Medulla oblongata (tissue), 1 donor: ENCODE data around the gene UBE2U.

ENCODE experiments used
- DNase-seq: peaks from one replicate; pipeline ENCODE4 v3.0.0-alpha.2; 2015; ENCODE audit errors: extremely low spot score

Gene UBE2U

GRCh38 chr1:64293820-64294219 lies 90.4 kb downstream of the UBE2U start:
- DNase-seq: no peak

DNA sequence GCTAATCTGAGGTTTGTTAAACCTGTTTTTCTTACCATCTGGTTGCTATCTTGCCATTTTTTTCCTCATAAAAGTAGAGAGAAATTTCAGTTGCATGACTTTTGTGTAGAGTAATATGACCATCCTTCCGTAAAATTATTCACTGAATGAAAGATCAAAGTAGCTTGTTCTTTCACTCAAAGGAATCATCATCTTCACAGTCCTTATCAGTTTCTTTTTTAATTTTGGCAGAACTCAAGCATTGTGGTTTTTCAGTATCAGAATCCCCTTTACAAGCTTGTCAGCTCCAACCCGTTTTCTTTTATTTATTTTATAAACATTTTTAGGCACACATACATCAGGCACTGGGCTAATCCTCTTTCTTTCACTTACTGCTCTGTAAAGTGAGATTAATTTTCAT lies 91.7 kb downstream of the UBE2U start:
- DNase-seq: no peak

DNA sequence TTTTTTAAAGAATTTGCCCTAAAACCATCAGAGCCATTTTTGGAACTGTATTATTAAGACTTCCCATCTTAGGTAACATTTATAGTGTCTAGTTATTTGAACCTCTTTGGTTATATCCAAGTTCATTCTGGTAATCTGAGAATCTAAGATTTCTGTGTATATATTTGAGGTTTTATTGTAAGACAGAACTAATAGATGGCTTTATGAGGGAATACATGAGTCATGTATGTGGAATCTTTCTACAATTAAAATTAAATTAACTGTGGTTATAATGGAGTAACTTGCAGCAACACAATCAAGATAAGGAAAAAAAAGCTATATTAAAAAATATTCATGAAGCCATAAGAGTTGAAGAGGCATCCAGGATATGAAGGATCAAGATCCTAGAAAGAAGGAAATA lies 92.1 kb downstream of the UBE2U start:
- no peak for DNase-seq

DNA sequence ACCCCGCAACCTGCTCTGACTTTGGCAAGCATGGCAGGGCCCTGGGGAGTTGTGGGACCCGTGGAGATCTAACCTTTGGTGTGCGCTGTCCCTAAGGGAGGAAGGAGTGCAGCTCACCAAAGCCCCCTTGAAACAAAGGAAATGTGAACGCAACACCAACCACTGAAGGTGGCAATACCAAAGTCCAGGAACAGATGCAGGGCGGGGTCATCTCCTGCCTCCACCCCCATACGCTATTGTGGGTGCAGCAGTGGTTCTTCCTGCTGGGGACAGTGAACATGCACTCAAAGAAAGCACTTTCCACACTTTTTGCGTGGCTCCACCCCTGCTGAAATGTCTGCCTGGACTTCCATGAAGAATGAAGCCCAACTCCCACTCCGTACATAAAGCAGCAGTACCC lies 93.0 kb downstream of the UBE2U start:
- DNase-seq: no peak

DNA sequence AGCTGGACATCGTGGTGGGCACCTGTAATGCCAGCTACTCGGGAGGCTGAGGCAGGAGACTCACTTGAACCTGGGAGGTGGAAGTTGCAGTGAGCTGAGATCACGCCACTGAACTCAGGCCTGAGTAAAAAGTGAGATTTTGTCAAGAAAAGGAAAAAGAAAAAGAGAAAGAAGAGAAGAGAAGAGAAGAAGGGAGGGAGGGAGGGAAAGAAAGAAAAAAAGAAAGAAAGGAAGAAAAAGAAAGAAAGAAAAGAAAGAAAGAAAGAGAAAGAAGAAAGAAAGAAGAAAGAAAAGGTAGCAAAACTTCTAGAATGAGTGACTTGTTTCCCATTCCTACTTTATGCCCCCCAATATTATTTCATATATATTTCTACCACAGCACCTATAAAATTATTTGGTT lies 98.8 kb downstream of the UBE2U start:
- DNase-seq: no peak

- no peak for DNase-seq
These were observed 99.5 kb downstream of the UBE2U start for GRCh38 chr1:64302971-64303370.

- DNase-seq: no peak
These were observed 101.4 kb downstream of the UBE2U start for GRCh38 chr1:64304823-64305222.

- peak; percentile 30 for DNase-seq
These were observed 105.4 kb downstream of the UBE2U start for GRCh38 chr1:64308866-64309265.

DNA sequence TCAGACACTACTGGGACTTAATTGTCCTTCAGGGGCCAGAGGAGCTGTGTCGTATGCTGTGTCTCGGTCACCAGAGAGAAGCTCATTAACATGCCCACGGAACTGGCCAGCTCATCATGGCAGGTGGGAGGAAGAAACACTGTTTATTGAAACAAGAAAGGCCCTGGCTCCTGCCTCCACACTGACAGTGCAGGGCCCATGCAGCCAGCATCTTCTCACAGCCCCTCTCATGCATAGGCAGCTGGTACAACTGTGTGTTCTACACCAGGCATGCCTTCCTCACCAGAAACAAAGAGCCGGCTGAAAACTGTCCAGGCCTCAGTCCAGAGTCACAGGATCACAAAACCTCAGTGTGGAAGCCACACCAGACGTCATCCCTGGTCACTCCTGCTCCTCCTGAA lies 106.0 kb downstream of the UBE2U start:
- peak; percentile 90 for DNase-seq

DNA sequence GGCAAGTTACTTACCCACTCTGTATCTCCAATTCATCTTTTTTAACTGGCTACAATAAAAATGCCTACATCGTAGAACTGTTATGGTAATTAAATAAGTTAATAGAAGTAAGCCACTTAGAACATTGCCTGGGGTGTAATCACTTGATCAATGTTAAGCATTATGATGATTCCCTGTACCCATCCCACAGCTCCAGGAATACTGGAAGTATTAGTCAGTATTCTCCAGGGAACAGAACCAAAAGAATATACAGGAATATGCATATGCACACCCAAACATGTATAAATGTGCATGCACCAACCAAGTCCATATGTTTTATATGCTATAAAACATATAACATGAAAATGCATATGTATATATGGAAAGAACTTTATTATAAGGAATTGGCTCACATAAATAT lies 107.3 kb downstream of the UBE2U start:
- DNase-seq: no peak

DNA sequence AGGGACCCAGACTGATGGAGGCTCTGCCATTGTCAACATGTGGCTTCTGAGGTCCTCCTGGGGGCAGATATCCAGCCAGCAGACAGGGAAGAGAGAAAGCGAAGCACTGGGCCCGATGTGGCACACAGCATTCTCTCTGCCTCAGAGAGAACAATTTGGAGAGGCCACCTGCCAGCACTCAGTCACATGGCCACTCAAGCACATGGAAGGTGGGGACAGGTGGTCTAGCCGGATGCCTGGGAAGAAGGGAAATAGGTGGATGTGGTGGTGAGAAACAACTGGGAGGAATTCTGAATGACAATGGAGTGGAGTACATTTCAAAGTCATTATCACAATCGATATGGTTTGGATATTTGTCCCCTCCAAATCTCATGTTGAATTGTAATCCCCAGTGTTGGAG lies 109.0 kb downstream of the UBE2U start:
- DNase-seq: no peak

DNA sequence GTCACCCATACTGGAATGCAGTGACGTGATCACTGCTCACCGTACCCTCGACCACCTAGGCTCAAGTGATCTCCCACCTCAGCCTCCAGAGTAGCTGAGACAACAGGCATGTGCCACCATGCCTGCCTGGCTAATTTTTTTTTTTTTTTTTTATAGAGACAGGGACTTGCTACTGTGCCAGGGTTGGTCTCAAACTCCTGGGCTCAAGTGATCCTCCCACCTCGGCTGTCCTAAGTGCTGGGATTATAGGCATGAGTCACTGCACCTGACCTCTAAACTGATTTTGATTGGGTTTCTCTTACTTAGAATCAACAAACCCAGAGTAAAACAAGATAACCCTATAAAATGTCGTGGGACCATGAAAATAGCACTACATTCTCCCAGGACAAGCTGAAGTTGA lies 112.0 kb downstream of the UBE2U start:
- no peak for DNase-seq
